Placental epithelial cell (primary cell): ENCODE measurements around the gene NPFFR2. TPM values are rescaled to one million over a fixed set of nuclear protein-coding genes. Genes with fewer than 3 reads are reported as not detected.

ENCODE experiments used
- total RNA-seq: library from RNA; depleted of rRNA; stranded (reverse); fragments of >200 nt; gene quantifications from 2 replicates; pipeline ENCODE4 v1.2.3, GENCODE V29; 2012

NPFFR2 gene
- total RNA-seq: 0.79 and 2.1 TPM in 2 replicates

GRCh38 chr4:72031868-72032608 is at the start of gene NPFFR2:
Gene NPFFR2, plus strand, starts transcription at chr4:72032000. Its CDS starts 96,592 bp downstream, at chr4:72128592.

Other genes starting within 250 kb of the NPFFR2 start
- not detected in 2 replicates for gene GC, start 247.9 kb upstream of the NPFFR2 start, total RNA-seq